H1 (cell line): ENCODE results near the gene TIMM10B. TPM values are rescaled to one million over a fixed set of nuclear protein-coding genes. Genes with fewer than 3 reads are reported as not detected.

Experiments
- BACH1 ChIP-seq: IDR thresholded peaks from 2 replicates; pipeline ENCODE4 v1.6.1; 2012; ENCODE audit warnings: low read length, improper control_type of control experiment
- FOSL1 ChIP-seq: IDR thresholded peaks from 2 replicates; pipeline ENCODE4 v1.6.1; 2011; ENCODE audit warnings: mild to moderate bottlenecking, low read depth, low read length, moderate library complexity; ENCODE audit not compliant: insufficient read depth
- POLR2A ChIP-seq, 2 experiments: IDR thresholded peaks; 1 replicate in 1 of 2; 2 replicates in 1 of 2; pipeline ENCODE4 v1.6.1; 2011; ENCODE audit warnings: low read depth in 2 of 2, low read length in 2 of 2, mild to moderate bottlenecking in 2 of 2; ENCODE audit errors: control extremely low read depth in 1 of 2
- POLR2AphosphoS5 ChIP-seq: IDR thresholded peaks from 2 replicates; pipeline ENCODE4 v1.6.1; 2011; ENCODE audit warnings: low read depth, low read length
- polyA plus RNA-seq, 7 experiments: library from polyadenylated mRNA; depleted of rRNA in 3 of 7; stranded (reverse) in 5 of 7; unstranded in 2 of 7; fragments of >200 nt in 5 of 7; fragments of 200-250 nt in 2 of 7; gene quantifications; 1 replicate in 5 of 7; 2 replicates in 1 of 7; 4 replicates in 1 of 7; pipeline versions ENCODE4 v1.2.1 to v1.2.3, GENCODE V29; 2011 to 2013; ENCODE audit warnings: missing spikeins in 2 of 7, mixed read lengths in 2 of 7
- total RNA-seq: library from RNA; stranded (reverse); fragmentation: NEBNext Ultra II Directional; extraction: Animal tissue kit (Norgen Biotek cat#: 25700); gene quantifications from 2 replicates; pipeline ENCODE4 v1.2.1, GENCODE V29; 2021
- TF ChIP-seq, protein P1 (sequence below), 3 experiments: IDR thresholded peaks; 1 replicate in 2 of 3; 2 replicates in 1 of 3; pipeline versions ENCODE4 v1.5.1 to v1.6.1; 2011; ENCODE audit warnings: low read length in 3 of 3, mild to moderate bottlenecking in 3 of 3, inconsistent platforms in 2 of 3, low read depth in 1 of 3, moderate library complexity in 1 of 3; ENCODE audit not compliant: insufficient read depth in 1 of 3; ENCODE audit errors: control extremely low read depth in 1 of 3

Gene TIMM10B
- total and polyA plus RNA-seq, 2 of the 8 experiments (the other 6 are each of a cell fraction or from before 2014, with no cell fraction given): 38.2 to 47.8 TPM

DNA sequence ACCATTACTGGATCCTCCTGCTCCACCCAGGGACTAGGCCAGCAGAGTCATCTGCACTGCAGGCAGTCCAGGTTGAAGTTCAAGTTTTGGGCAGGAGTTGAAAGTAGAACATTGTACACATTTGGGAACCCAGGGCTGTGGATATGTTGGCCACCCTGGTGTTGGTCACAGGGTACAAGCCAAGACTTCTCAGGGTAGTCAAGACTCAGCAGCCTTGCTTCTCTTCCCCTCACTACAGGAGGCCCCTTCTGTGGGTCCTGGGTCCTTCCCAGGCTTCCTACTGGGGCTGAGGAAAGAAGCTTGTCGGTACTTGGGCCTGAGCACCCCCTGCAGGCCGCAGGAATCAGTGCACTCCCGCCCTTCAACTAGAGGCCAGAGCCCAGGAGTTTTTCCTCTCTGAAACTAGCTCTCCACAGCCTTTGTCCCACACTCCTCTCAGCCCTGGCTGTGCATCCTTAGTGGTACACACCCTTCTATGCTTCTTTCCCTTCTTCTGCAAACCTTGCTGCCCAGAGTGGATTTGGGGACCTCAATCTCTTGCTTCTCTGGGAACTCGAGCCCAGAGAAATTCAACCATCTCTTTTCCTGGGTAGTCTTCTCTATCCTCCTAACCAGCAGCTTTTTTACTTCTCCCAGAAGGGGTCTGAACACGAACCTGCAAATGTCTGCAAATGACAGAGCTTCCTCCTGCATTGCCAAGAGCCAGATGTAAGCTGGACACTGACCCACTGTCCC is 37.9 kb upstream of the TIMM10B start (continued):
- TF ChIP-seq, protein P1, sequence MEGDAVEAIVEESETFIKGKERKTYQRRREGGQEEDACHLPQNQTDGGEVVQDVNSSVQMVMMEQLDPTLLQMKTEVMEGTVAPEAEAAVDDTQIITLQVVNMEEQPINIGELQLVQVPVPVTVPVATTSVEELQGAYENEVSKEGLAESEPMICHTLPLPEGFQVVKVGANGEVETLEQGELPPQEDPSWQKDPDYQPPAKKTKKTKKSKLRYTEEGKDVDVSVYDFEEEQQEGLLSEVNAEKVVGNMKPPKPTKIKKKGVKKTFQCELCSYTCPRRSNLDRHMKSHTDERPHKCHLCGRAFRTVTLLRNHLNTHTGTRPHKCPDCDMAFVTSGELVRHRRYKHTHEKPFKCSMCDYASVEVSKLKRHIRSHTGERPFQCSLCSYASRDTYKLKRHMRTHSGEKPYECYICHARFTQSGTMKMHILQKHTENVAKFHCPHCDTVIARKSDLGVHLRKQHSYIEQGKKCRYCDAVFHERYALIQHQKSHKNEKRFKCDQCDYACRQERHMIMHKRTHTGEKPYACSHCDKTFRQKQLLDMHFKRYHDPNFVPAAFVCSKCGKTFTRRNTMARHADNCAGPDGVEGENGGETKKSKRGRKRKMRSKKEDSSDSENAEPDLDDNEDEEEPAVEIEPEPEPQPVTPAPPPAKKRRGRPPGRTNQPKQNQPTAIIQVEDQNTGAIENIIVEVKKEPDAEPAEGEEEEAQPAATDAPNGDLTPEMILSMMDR (IDR thresholded peaks at IDR 0.05; ENCODE audit: control extremely low read depth in 1 of 3, insufficient read depth in 1 of 3, low read depth in 1 of 3, low read length in 3 of 3): peak; percentile 79 to 95 (median 92)
- no peak for TF ChIP-seq FOSL1
- TF ChIP-seq POLR2A (IDR thresholded peaks at IDR 0.05; ENCODE audit: control extremely low read depth in 1 of 2, low read depth in 2 of 2, low read length in 2 of 2): no peak
- no peak for TF ChIP-seq POLR2AphosphoS5
- TF ChIP-seq BACH1: no peak
